Panc1 (cell line): ENCODE results near the gene ARFGEF3. TPM values are rescaled to one million over a fixed set of nuclear protein-coding genes. Genes with fewer than 3 reads are reported as not detected.

Source experiments
- ATAC-seq: fragments of 200-7000 bp; cut with Tn5 transposase; 2 replicates; pipeline ENCODE4 v1.9.1; 2020; ENCODE audit warnings: mild to moderate bottlenecking, moderate library complexity
- BruUV-seq: library from RNA; stranded (reverse); fragments of 400-500 nt; replicated peaks from 2 replicates; lab custom pipeline; 2021; lab: Mats Ljungman, UMichigan
- CTCF ChIA-PET: fragments of 300-600 bp; sonication (Branson Sonifier 250); formaldehyde crosslinking; loops from one replicate; lab custom pipeline; 2022; ENCODE audit warnings: antibody characterized with exemption; lab: Charles Lee
- POLR2A ChIA-PET: fragments of 300-600 bp; sonication (Branson Sonifier 250); formaldehyde crosslinking; loops from one replicate; lab custom pipeline; 2022; ENCODE audit warnings: antibody characterized with exemption; lab: Charles Lee
- DNase-seq: peaks from one replicate; pipeline ENCODE4 v3.0.0-alpha.2; 2010; ENCODE audit warnings: low read depth, low spot score
- H3K27ac ChIP-seq: 2 replicates; pipeline ENCODE4 v1.5.1; 2011; ENCODE audit warnings: mild to moderate bottlenecking, low read length, inconsistent platforms
- H3K27me3 ChIP-seq: fragments of 200-500 bp; sonication (Bioruptor generic); 2 replicates; pipeline ENCODE4 v1.6.0; 2014; ENCODE audit warnings: low read length, inconsistent platforms; ENCODE audit not compliant: control insufficient read depth, insufficient read depth
- H3K36me3 ChIP-seq: fragments of 200-500 bp; sonication (Bioruptor generic); 2 replicates; pipeline ENCODE4 v1.5.1; 2014; ENCODE audit warnings: inconsistent platforms, mild to moderate bottlenecking, low read length, moderate library complexity; ENCODE audit not compliant: control insufficient read depth, insufficient read depth
- H3K4me1 ChIP-seq: 2 replicates; pipeline ENCODE4 v1.5.1; 2011; ENCODE audit warnings: inconsistent platforms, mild to moderate bottlenecking, low read length, moderate library complexity; ENCODE audit not compliant: control insufficient read depth, insufficient read depth
- H3K4me3 ChIP-seq, 2 experiments: 2 replicates each; pipeline ENCODE4 v1.5.1; 2011 to 2012; ENCODE audit warnings: low read depth in 2 of 2, low read length in 2 of 2, mild to moderate bottlenecking in 2 of 2, inconsistent platforms in 1 of 2, moderate library complexity in 1 of 2
- H3K9me3 ChIP-seq: fragments of 200-500 bp; sonication (Bioruptor generic); 2 replicates; pipeline ENCODE4 v1.5.1; 2014; ENCODE audit warnings: low read depth, mild to moderate bottlenecking, inconsistent platforms, low read length, moderate library complexity; ENCODE audit not compliant: control insufficient read depth, insufficient read depth
- CTCF ChIP-seq: fragments of 450-650 bp; IDR thresholded peaks from 2 replicates; pipeline ENCODE4 v1.5.1; 2017; ENCODE audit warnings: mild to moderate bottlenecking
- POLR2AphosphoS5 ChIP-seq: IDR thresholded peaks from 2 replicates; pipeline ENCODE4 v1.6.1; 2012; ENCODE audit warnings: mild to moderate bottlenecking, low read depth, low read length, moderate library complexity
- REST ChIP-seq, 2 experiments: IDR thresholded peaks; 2 replicates each; pipeline ENCODE4 v1.6.1; 2011 to 2012; ENCODE audit warnings: low read depth in 2 of 2, control low read depth in 1 of 2, low read length in 1 of 2, mild to moderate bottlenecking in 1 of 2, moderate library complexity in 1 of 2; ENCODE audit not compliant: insufficient read depth in 1 of 2
- SIN3A ChIP-seq: IDR thresholded peaks from 2 replicates; pipeline ENCODE4 v1.6.1; 2012; ENCODE audit warnings: low read depth, mild to moderate bottlenecking, low read length, moderate library complexity, borderline replicate concordance; ENCODE audit not compliant: insufficient read depth
- TCF7L2 ChIP-seq: IDR thresholded peaks from 2 replicates; pipeline ENCODE4 v1.6.1; 2011; ENCODE audit warnings: mild to moderate bottlenecking, low read depth, low read length, inconsistent platforms
- in situ Hi-C: cut with HindIII; loops from 2 replicates; pipeline ENCODE4 v1.10.0; 2016; ENCODE audit warnings: low sequenced_read_pairs, low pct_unique_long_range_greater_than_20kb
- intact Hi-C: fragments of 100-400 bp; cut with micrococcal nuclease; formaldehyde crosslinking; loops from one replicate; pipeline ENCODE4 v1.10.0; 2022; ENCODE audit not compliant: unreplicated experiment
- total RNA-seq: library from RNA; stranded (reverse); gene quantifications from one replicate; pipeline ENCODE4 v1.2.1, GENCODE V29; 2021; ENCODE audit not compliant: unreplicated experiment

ARFGEF3 gene
- total RNA-seq, 1 experiment from 2014 or later = 1.5 TPM

- ATAC-seq (no peak), DNase-seq (no peak)
- in situ Hi-C loops = no loop called here
- no peak overlapping the region for H3K27ac ChIP-seq
- H3K36me3 ChIP-seq = no peaks in the 10 kb centered on the region
- H3K9me3 ChIP-seq = no peaks in the 10 kb centered on the region
- ChIA-PET CTCF (no interaction called here), POLR2A (no interaction called here)
- H3K4me3 ChIP-seq = no peak overlapping the region
- TF ChIP-seq SIN3A (no peak), REST (IDR thresholded peaks at IDR 0.05; ENCODE audit: insufficient read depth in 1 of 2, low read depth in 2 of 2, low read length in 1 of 2) (no peak), POLR2AphosphoS5 (no peak)
- no TSS peak for BruUV-seq
- H3K27me3 ChIP-seq = no peaks in the 10 kb centered on the region
- no peaks in the 10 kb centered on the region for H3K4me1 ChIP-seq
- intact Hi-C loops = loop anchor here (5.0 kb wide), 1 partner anchor 175 kb away; no protein-coding TSS in a partner anchor
These were observed 130.1 kb downstream of the ARFGEF3 start for GRCh38 chr6:138291849-138292181.

- DNase-seq = no peak
- Histone ChIP-seq H3K4me1 (no peaks in the 10 kb centered on the region), H3K4me3 (no peak overlapping the region), H3K27me3 (no peaks in the 10 kb centered on the region), H3K27ac (no peak overlapping the region), H3K36me3 (no peaks in the 10 kb centered on the region), H3K9me3 (no peaks in the 10 kb centered on the region)
- ChIA-PET CTCF (no interaction called here), POLR2A (no interaction called here)
- ATAC-seq = no peak
- intact Hi-C loops = loop anchor here (5.0 kb wide), 1 partner anchor 175 kb away; no protein-coding TSS in a partner anchor
- in situ Hi-C loops = no loop called here
- no peak for TF ChIP-seq TCF7L2
- TF ChIP-seq POLR2AphosphoS5 = no peak
- no TSS peak for BruUV-seq
These were observed 130.7 kb downstream of the ARFGEF3 start for GRCh38 chr6:138292482-138292881.

- BruUV-seq = no TSS peak
- TF ChIP-seq TCF7L2 (no peak), SIN3A (no peak), REST (IDR thresholded peaks at IDR 0.05; ENCODE audit: insufficient read depth in 1 of 2, low read depth in 2 of 2, low read length in 1 of 2) (no peak), POLR2AphosphoS5 (no peak), CTCF (no peak)
- intact Hi-C loops (loop anchor here (5.0 kb wide), 1 partner anchor 176 kb away; no protein-coding TSS in a partner anchor), in situ Hi-C loops (no loop called here)
- Histone ChIP-seq H3K9me3 (no peaks in the 10 kb centered on the region), H3K27me3 (no peaks in the 10 kb centered on the region), H3K4me1 (no peaks in the 10 kb centered on the region), H3K4me3 (no peak overlapping the region), H3K27ac (no peak overlapping the region), H3K36me3 (no peaks in the 10 kb centered on the region)
- ChIA-PET CTCF (no interaction called here), POLR2A (no interaction called here)
- no peak for ATAC-seq
- no peak for DNase-seq
These were observed 132.0 kb downstream of the ARFGEF3 start for GRCh38 chr6:138293428-138294395.
